HepG2 (cell line): Measurements from ENCODE around the gene ATP23.

Experiments
- CTCF ChIP-seq: sonication (generic); formaldehyde crosslinking; IDR thresholded peaks from 2 replicates; pipeline ENCODE4 v1.5.0; 2020; ENCODE audit warnings: mild to moderate bottlenecking, missing genetic modification reagents, moderate library complexity
- IKZF1 ChIP-seq: fragments of 450-650 bp; IDR thresholded peaks from 2 replicates; pipeline ENCODE4 v1.7.1; 2016
- MZF1 ChIP-seq: sonication (generic); formaldehyde crosslinking; IDR thresholded peaks from 2 replicates; pipeline ENCODE4 v1.8.1; 2023; ENCODE audit warnings: mild to moderate bottlenecking, missing genetic modification reagents, borderline replicate concordance
- RXRA ChIP-seq: sonication (generic); formaldehyde crosslinking; IDR thresholded peaks from 2 replicates; pipeline ENCODE4 v1.5.1; 2020; ENCODE audit warnings: missing genetic modification reagents
- TCF7L2 ChIP-seq: IDR thresholded peaks from 2 replicates; pipeline ENCODE4 v1.6.1; 2011; ENCODE audit warnings: mild to moderate bottlenecking, low read depth, low read length, moderate library complexity
- YY1 ChIP-seq: IDR thresholded peaks from 2 replicates; pipeline ENCODE4 v1.6.1; 2011; ENCODE audit warnings: low read length, low read depth, moderate library complexity, mild to moderate bottlenecking; ENCODE audit not compliant: insufficient read depth, insufficient replicate concordance
- ZBTB33 ChIP-seq: sonication (generic); formaldehyde crosslinking; IDR thresholded peaks from 2 replicates; pipeline ENCODE4 v1.4.0; 2020; ENCODE audit warnings: missing genetic modification reagents
- ZFYVE20 ChIP-seq: sonication (generic); formaldehyde crosslinking; IDR thresholded peaks from 2 replicates; pipeline ENCODE4 v1.8.0; 2023; ENCODE audit warnings: low read depth, mild to moderate bottlenecking, moderate library complexity, missing genetic modification reagents, borderline replicate concordance
- ZNF335 ChIP-seq: sonication (generic); formaldehyde crosslinking; IDR thresholded peaks from 2 replicates; pipeline ENCODE4 v1.4.0; 2020; ENCODE audit warnings: missing genetic modification reagents
- ZNF749 ChIP-seq: sonication (generic); formaldehyde crosslinking; IDR thresholded peaks from 2 replicates; pipeline ENCODE4 v1.8.0; 2022; ENCODE audit warnings: mild to moderate bottlenecking, missing genetic modification reagents, moderate library complexity, borderline replicate concordance
- TF ChIP-seq, protein P1 (sequence below): sonication (generic); formaldehyde crosslinking; IDR thresholded peaks from 2 replicates; pipeline ENCODE4 v1.4.0; 2020; ENCODE audit warnings: low read depth, mild to moderate bottlenecking, missing genetic modification reagents

DNA sequence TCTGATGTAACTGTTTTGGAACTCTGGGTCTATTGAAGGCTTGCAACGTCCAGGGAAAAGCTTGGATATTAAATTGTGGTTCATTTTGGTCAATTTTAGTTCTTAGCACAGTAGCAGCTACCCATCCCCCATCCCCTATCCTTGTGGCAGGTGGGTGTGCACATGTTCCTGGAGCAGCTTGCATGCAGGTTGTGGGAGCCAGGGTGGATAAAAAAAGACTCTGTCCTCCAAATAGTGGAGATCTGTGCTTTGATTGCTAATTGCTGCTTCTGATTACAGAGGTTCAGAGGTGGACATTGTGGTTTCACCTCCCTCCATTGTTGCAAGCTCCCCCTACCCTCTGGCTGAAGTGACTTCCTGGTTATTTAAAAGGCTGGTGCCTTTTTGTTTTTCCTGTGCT lies 23.1 kb downstream of the ATP23 start:
- no peak for TF ChIP-seq RXRA
- TF ChIP-seq ZNF749 = no peak
- no peak for TF ChIP-seq IKZF1
- no peak for TF ChIP-seq YY1
- no peak for TF ChIP-seq ZNF335
- TF ChIP-seq ZBTB33 (CRISPR knock-in tag) = no peak
- no peak for TF ChIP-seq TCF7L2
- no peak for TF ChIP-seq MZF1
- TF ChIP-seq ZFYVE20 (CRISPR knock-in tag) = no peak
- TF ChIP-seq, protein P1, sequence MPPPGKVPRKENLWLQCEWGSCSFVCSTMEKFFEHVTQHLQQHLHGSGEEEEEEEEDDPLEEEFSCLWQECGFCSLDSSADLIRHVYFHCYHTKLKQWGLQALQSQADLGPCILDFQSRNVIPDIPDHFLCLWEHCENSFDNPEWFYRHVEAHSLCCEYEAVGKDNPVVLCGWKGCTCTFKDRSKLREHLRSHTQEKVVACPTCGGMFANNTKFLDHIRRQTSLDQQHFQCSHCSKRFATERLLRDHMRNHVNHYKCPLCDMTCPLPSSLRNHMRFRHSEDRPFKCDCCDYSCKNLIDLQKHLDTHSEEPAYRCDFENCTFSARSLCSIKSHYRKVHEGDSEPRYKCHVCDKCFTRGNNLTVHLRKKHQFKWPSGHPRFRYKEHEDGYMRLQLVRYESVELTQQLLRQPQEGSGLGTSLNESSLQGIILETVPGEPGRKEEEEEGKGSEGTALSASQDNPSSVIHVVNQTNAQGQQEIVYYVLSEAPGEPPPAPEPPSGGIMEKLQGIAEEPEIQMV (CRISPR knock-in tag) = no peak
- TF ChIP-seq CTCF = no peak
